ENCODE data around the gene RSBN1. TPM values are rescaled to one million over a fixed set of nuclear protein-coding genes. Genes with fewer than 3 reads are reported as not detected.
A peak's percentile ranks its signal among the peaks of the same experiment; 100 is the strongest.

The RSBN1 gene
- total RNA-seq, 1 donor from 2014 or later, result 40.1 TPM

- peaks cover 4% of the 10 kb centered on the region for H3K27me3 Mint-ChIP-seq (ENCODE audit: insufficient read depth, low read depth)
- peaks cover 19% of the 10 kb centered on the region for H3K4me1 ChIP-seq
- no peak overlapping the region for H3K27ac ChIP-seq
- no peak overlapping the region for H3K27ac Mint-ChIP-seq
- H3K4me3 ChIP-seq, result no peak overlapping the region
- peak overlapping the region; percentile 100 for H3K4me3 Mint-ChIP-seq
- H4K20me1 ChIP-seq (ENCODE audit: low read depth), result peaks cover 35% of the 10 kb centered on the region
- H3K9me3 Mint-ChIP-seq, result peaks cover 4% of the 10 kb centered on the region
- no peak overlapping the region for H3K9ac ChIP-seq
- no peaks in the 10 kb centered on the region for H3K9me3 ChIP-seq (ENCODE audit: low read depth)
- H3K4me1 Mint-ChIP-seq, result peaks cover 21% of the 10 kb centered on the region
- H2AFZ ChIP-seq (replicated peaks), result peak overlapping the region; percentile 30
- H3F3A ChIP-seq (ENCODE audit: low read depth), result peaks cover 21% of the 10 kb centered on the region
- no peak overlapping the region for H3K4me2 ChIP-seq
- TF ChIP-seq EZH2 (IDR thresholded peaks at IDR 0.05) (no peak), EZH2phosphoT487 (IDR thresholded peaks at IDR 0.05) (no peak), CTCF (IDR thresholded peaks at IDR 0.05) (no peak)
- peaks cover 37% of the 10 kb centered on the region for H3K79me2 ChIP-seq (ENCODE audit: low read depth)
- DNase-seq (ENCODE audit: low spot score), result no peak
- H3K36me3 ChIP-seq, result peaks cover 3% of the 10 kb centered on the region
- peaks cover 7% of the 10 kb centered on the region for H3K36me3 Mint-ChIP-seq
- H3K27me3 ChIP-seq, result no peaks in the 10 kb centered on the region
These were observed 942 bp upstream of the RSBN1 start for GRCh38 chr1:113813218-113813617.

GRCh38 chr1:113812661-113813135 lies 422 bp upstream of the RSBN1 start:
- peaks cover 35% of the 10 kb centered on the region for H4K20me1 ChIP-seq (ENCODE audit: low read depth)
- Mint-ChIP-seq H3K27me3 (ENCODE audit: insufficient read depth, low read depth) (peaks cover 4% of the 10 kb centered on the region), H3K27ac (peak overlapping the region; percentile 99), H3K4me1 (peaks cover 21% of the 10 kb centered on the region), H3K4me3 (peak overlapping the region; percentile 100), H3K36me3 (peaks cover 11% of the 10 kb centered on the region), H3K9me3 (peaks cover 6% of the 10 kb centered on the region)
- H3K79me2 ChIP-seq (ENCODE audit: low read depth), result peaks cover 42% of the 10 kb centered on the region
- no peak overlapping the region for H3K27ac ChIP-seq
- H3K4me3 ChIP-seq, result peak overlapping the region; percentile 94
- peaks cover 7% of the 10 kb centered on the region for H3K36me3 ChIP-seq
- no peak for TF ChIP-seq EZH2phosphoT487 (IDR thresholded peaks at IDR 0.05)
- no peak for TF ChIP-seq CTCF (IDR thresholded peaks at IDR 0.05)
- no peak for TF ChIP-seq EZH2 (IDR thresholded peaks at IDR 0.05)
- peaks cover 19% of the 10 kb centered on the region for H3K4me1 ChIP-seq
- peak overlapping the region; percentile 21 for H2AFZ ChIP-seq (replicated peaks)
- H3F3A ChIP-seq (ENCODE audit: low read depth), result peaks cover 21% of the 10 kb centered on the region
- peak; percentile 38 for DNase-seq (ENCODE audit: low spot score)
- H3K27me3 ChIP-seq, result no peaks in the 10 kb centered on the region
- no peak overlapping the region for H3K9ac ChIP-seq
- H3K4me2 ChIP-seq, result peak overlapping the region; percentile 72
- H3K9me3 ChIP-seq (ENCODE audit: low read depth), result no peaks in the 10 kb centered on the region

GRCh38 chr1:113811156-113811887 lies 954 bp downstream of the RSBN1 start:
- Histone ChIP-seq H3K4me2 (peak overlapping the region; percentile 91), H3F3A (ENCODE audit: low read depth) (peaks cover 21% of the 10 kb centered on the region), H3K27me3 (no peaks in the 10 kb centered on the region), H2AFZ (replicated peaks) (peak overlapping the region; percentile 64), H4K20me1 (ENCODE audit: low read depth) (peaks cover 35% of the 10 kb centered on the region), H3K4me3 (peak overlapping the region; percentile 94), H3K27ac (peak overlapping the region; percentile 70), H3K9me3 (ENCODE audit: low read depth) (no peaks in the 10 kb centered on the region), H3K79me2 (ENCODE audit: low read depth) (peaks cover 56% of the 10 kb centered on the region), H3K4me1 (peaks cover 19% of the 10 kb centered on the region), H3K9ac (peak overlapping the region; percentile 72), H3K36me3 (peaks cover 7% of the 10 kb centered on the region)
- Mint-ChIP-seq H3K27me3 (ENCODE audit: insufficient read depth, low read depth) (peaks cover 4% of the 10 kb centered on the region), H3K36me3 (peaks cover 22% of the 10 kb centered on the region), H3K9me3 (peaks cover 10% of the 10 kb centered on the region), H3K27ac (peak overlapping the region; percentile 87), H3K4me1 (peaks cover 21% of the 10 kb centered on the region), H3K4me3 (peak overlapping the region; percentile 100)
- no peak for TF ChIP-seq EZH2 (IDR thresholded peaks at IDR 0.05)
- no peak for TF ChIP-seq CTCF (IDR thresholded peaks at IDR 0.05)
- TF ChIP-seq EZH2phosphoT487 (IDR thresholded peaks at IDR 0.05), result no peak
- peak; percentile 82 for DNase-seq (ENCODE audit: low spot score)

All from neural progenitor cell (in vitro differentiated cells).